SK-N-MC (cell line): ENCODE results near the gene SMYD4.

Experiments
- EZH2 ChIP-seq: fragments of 200-600 bp; sonication (generic); IDR thresholded peaks from one replicate; pipeline ENCODE4 v1.6.1; 2017; ENCODE audit warnings: antibody characterized with exemption
- POLR2AphosphoS5 ChIP-seq: IDR thresholded peaks from 2 replicates; pipeline ENCODE4 v1.6.1; 2012; ENCODE audit warnings: mild to moderate bottlenecking, low read depth, low read length, borderline replicate concordance

DNA sequence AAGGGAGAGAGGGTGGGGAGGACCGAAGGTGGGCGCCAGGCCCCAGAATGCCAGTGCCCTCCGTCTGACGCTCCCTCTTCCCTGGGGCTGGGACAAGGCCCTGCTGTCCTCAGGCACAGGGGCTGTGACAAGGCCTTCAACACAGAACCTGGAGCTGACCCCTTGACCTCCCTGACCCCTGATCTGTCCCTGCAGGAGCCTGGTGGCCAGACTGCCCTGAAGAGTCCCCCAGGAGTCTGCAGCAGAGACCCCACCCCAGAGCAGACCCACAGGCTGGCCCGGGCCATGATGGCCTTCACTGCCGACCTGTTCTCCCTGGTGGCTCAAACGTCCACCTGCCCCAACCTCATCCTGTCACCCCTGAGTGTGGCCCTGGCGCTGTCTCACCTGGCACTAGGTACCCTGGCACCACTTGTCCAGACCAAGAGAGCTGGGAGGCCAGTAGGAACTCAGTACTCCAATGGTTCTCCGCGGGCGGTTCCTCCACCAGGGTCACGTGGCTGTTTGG lies 84.1 kb downstream of the SMYD4 start:
- TF ChIP-seq EZH2 (no peak), POLR2AphosphoS5 (no peak)
